CMK (cell line): ENCODE results near the gene SMTNL2.
"Not testable (repeated sequence)": the region's sequence is repeated elsewhere in the genome, so short reads cannot be mapped to it uniquely, and the experiment has no call there.

Source experiments
- DNase-seq: peaks from one replicate; pipeline ENCODE4 v3.0.0-alpha.2; 2010; ENCODE audit warnings: low read depth

SMTNL2 gene

DNA sequence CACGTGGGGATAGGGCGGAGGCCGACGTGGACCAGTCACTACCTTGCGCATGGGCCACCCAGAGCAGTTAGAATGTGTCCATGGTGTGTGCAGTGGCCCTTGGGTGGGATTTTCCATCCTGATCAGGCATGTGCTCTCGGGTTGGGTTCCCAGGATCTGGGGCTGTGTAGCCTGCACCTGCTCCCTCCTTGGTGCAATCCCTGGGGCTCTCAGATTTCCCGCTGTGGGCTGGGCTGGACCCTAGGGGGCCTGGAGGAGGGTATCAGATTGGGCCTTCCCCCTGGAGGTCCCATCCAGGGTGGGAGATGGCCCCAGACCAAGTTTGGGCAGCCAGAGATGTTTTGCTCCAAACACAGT lies 1.3 kb downstream of the SMTNL2 start:
- DNase-seq, result no peak

GRCh38 chr17:4586043-4586442 lies 1.7 kb downstream of the SMTNL2 start:
- no peak for DNase-seq

DNA sequence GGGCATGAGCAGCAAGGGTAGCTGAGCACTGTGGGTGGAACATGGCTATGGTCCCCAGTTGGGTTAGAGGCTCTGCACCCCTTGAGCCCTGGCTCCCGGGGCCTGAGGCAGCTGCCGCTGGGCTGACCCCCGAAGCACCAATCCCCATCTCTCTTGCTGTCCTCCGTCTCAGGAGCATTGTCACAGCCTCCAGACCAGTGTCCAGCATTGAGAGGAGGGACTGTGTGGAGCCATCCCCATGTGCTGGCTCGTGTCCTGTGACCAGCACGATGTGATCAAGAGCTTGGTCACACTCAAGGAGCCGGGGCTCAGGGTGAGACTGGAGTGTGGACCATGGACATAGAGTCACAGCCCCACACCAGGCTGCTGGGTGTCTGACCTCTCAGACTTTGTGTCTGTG lies 2.9 kb downstream of the SMTNL2 start:
- DNase-seq, result no peak

GRCh38 chr17:4587803-4588202 lies 3.5 kb downstream of the SMTNL2 start:
- no peak for DNase-seq

DNA sequence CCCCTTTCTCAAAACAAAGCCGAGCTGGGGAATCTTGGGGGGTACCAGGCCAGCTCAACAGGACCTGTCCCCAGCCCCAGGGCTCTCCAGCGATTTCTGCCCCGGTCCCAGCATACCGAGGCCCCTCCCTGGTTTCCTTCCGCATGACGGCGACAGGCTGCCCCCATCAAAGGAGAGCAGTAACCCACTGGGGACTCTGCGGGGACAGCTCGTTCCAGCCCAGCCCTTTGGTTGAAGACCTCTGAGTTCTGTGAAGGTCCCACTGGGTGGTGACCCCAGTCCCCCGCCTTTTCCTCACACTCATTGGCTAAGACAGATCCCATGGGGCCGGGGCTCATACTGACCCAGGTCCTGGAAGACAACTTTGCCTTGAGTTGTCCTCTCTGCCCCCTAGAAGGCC lies 4.1 kb downstream of the SMTNL2 start:
- no peak for DNase-seq

DNA sequence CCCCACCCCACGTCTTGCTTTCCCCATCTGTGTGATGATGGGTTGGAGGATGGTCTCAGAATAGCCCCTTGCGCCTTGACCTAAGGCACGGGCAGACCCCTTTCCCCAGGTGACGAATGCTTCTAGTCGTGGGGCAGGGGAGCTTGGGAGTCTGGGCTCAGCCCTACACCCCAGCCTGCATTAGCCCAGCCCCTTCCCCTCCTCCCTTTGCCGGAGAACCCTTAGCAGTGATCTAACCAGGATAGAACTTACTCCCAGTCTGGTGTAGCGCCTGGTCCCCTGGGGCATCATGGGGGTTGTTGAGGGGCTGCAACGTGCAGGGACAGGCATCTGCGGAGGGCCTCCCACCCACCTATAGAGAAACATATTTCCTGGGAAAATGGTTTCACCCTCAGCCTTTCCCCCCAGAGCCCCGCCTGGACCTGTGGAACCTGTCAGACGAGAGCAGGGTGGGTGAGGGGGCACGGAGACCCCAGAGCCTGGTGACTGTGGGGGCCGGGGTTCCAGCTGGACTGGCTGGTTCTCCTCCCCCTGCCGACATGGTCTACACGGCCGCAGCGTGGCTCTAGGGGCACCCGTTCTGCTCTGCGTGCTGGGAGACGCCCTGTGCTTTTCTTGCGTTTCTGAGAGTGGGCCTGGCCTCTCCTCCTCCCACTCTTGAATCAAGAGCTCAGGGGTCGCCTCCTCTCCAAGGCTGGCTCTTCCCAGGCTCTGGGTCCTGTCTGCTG lies 4.7 kb downstream of the SMTNL2 start:
- DNase-seq, result no peak

GRCh38 chr17:4590042-4590441 lies 5.7 kb downstream of the SMTNL2 start:
- DNase-seq, result not testable (repeated sequence)

GRCh38 chr17:4590981-4591453 lies 6.7 kb downstream of the SMTNL2 start:
- no peak for DNase-seq

DNA sequence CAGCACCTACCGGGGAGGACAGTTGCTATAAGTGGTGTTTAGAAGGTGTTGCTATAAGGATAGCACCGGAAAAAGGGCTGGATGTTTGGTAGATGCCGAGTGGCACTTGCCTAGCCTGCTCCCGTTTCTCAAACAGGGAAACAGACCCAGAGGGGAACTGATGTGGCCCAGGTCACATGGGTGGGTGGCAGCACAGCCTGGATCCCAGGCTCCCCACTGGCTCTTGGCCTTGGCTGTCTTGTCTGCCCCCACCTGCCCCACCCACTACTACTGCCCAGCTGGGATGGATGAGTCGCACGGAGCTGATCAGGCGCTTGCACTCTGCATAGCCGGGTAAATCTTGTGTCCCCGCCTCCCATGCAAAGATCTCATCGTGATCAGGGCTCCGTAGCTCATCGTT lies 7.2 kb downstream of the SMTNL2 start:
- DNase-seq, result no peak

DNA sequence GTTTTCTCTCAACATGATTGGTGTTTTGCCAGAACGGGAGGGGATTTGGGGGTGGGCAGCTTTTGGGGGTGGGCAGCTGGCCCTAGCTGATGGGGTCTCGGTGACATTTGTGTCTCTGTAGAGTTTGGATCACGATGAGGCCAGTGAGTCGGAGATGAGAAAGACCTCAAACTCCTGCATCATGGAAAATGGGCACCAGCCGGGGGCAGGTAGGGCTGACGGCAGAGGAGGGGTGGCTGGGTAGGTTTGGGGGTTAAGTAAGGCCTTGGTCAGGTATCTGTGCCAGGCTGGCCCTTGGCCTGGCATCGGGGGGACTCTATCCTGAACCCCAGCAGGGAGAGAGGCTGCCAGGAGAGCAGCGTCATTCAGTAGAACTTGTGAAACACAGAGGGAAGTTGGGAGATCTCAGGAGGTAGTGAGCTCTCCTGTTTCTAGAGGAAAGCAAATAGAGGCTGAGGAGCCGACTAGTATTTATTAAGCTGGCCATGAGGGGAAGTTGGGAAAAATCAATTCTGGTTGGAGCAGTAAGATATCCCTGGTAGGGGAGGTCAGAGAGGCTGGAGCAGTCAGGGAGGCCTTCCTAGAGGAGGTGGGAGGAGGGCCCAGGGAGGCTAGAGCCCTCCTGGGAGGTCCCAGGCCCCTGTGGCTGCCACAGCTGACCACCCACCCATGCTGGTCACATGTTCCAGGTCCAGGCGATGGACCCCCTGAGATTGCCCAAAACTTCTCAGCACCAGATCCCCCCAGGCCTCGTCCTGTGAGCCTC lies 8.1 kb downstream of the SMTNL2 start:
- DNase-seq, result no peak

DNA sequence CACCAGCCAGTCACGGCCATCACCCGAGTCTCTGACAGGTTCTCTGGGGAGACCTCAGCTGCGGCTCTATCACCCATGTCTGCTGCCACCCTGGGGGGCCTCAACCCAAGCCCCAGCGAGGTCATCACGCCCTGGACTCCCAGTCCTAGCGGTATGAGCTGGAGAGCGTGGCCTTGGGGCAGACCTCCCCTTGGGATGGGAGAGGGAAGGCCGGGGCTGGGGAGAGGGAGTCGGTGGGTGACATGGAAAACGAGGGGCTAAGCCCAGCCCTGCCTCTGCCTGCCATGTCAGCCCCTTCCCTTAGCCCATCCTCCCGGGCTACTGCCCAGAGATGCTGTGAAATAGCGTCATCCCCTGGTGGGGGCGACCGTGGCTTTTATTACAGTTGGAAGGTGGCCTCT lies 8.7 kb downstream of the SMTNL2 start:
- no peak for DNase-seq

DNA sequence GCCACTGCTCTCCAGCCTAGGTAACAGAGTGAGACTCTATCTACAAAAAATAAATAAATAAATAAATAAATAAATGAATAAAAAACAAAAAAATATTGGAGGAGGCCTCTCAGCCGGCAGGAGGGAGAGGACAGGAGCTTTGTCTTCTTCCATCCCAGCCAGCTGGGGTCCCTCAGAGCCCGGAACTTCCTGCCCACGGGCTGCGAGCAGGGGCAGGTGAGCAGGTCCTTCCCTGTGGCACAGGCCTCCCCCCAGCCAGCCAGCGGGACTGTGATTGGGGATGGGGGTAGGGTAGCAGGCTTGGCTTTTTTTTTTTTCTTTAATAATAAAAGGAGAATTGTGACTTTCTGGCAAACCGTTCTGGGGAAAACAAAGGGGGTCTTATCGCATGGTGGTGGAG lies 10.1 kb downstream of the SMTNL2 start:
- DNase-seq, result no peak

DNA sequence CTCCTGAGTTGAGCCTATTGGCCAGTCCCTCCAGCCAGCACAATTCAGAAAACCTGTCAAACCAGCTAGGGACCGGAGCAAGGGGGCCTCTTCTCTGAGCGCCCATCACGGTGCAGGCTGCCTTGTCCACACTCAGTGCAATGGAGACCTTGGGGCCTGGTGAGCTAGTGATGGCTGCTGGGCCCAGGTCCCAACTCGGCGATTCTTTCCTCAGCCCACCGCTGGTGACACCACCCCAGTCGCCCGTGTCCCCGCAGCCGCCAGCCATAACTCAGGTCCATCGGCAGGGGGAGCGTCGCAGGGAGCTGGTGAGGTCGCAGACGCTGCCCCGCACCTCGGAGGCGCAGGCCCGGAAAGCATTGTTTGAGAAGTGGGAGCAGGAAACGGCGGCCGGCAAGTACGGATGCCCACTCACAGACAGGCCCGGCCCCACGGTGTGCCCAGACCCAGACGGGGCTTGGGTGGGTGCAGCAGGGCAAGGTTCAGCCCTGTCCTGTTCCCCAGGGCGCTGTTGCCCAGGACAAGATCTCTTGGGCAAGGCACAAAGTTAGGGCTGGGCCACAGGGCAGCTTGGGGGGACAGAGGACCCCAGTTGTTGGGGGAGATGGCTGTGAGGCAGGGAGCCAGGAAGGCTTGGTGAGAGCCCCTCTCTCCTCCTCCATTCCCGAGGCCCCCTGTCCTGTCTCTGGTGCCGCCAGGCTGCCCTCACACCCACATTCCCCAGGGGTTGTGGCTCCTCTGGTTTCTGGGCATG lies 10.8 kb downstream of the SMTNL2 start:
- DNase-seq, result no peak

GRCh38 chr17:4595685-4596342 lies 11.5 kb downstream of the SMTNL2 start:
- DNase-seq, result not testable (repeated sequence)

DNA sequence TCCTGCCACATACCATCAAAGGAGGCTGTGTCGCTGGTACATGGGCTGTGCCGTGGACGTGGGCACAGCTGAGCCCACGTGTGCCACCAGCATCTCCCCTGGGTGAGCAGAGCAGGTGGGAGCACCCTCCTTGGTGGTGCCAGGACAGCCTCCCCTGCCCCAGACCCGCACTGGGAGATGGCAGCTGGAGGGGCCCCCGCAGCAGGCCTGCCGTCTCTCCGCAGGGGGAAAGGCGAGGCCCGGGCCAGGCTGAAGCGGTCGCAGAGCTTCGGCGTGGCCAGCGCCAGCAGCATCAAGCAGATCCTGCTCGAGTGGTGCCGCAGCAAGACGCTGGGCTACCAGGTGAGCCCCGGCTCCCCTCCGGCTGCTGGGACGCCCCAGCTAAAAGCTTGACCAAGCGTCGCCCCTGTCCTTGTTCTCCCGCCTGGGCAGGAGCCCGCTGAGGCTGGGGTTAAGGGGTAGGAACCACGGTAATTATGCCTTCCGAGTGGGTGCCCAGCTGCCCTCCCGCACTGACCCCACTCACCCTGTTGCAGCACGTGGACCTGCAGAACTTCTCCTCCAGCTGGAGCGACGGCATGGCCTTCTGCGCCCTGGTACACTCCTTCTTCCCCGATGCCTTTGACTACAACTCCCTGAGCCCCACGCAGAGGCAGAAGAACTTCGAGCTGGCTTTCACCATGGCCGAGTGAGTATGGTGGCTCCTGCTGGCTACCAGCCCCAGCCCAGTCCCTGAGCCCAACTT lies 12.5 kb downstream of the SMTNL2 start:
- no peak for DNase-seq

- DNase-seq, result no peak
Observed at GRCh38 chr17:4597975-4598374, 13.6 kb downstream of the SMTNL2 start.

DNA sequence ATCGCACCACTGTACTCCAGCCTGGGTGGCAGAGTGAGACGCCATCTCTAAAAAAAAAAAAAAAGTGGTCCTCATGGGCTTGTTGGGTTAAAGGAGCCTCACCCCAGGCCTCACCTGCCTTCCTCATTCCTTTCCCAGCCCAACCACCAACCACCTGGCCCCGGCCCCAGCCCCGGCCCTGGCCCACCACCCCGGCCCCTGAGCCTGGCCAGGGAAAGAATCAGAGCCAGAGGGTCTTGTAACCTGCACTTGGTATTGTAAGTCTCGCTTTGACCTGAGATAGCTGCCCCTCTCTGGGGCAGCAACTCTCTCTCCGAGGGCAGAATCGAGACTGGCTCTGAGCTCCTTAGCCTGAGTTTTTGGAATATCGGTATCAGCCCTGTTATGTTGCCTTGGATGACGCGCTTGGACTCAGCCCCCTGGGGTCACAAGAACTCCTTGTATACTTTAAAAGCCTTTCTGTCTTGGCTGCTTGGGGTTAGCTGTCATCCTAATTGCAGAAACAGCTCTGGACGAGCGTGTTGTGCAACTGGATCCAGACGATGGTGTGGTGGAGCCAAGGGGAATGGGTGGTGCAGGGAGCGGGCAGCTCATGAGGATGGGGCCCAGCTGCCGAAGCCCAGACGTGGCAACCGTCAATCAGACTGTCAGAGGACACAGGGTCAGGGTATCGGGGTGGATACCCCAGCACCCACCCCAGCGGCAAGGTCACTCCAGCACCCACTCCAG lies 14.6 kb downstream of the SMTNL2 start:
- no peak for DNase-seq

DNA sequence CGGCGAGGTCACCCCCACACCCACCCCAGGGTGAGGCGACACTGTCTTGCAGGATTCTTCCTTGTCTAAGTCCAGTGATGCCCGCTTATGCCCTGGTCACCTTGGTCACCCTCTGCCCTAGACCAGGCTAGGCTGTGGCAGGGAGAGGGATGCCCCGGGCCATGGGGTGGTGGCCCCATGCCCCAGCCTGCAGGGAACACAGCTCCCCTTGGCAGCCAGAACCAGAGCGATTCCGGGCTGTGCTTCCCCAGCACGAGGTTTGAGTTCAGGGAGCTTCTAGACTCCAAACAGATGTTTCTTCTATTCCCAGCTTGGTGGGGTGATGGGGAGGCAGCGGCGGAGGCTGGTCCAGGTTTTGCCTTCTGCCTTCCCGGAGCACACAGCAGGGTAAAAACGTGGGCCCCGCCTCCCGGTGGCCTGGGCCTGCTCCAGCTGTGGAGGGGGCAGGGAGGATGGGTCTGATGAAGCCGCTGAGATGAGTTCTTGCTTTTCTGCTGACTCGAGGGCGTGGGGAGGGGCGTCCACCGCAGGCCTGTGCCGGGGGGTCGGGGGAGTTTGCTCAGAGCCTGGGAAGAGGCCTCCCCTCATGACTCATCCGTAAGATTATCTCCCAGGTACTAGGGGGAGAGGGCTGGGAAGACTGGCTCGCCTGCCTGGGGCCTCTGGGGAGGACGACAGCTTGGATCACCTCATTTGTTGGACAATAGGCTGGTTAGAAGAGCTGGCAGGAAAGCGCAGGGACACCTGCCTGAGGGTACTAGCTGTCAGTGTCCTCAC lies 15.4 kb downstream of the SMTNL2 start:
- DNase-seq, result no peak

GRCh38 chr17:4600563-4600962 lies 16.2 kb downstream of the SMTNL2 start:
- no peak for DNase-seq

- no peak for DNase-seq
Observed at GRCh38 chr17:4601326-4601725, 17.0 kb downstream of the SMTNL2 start.
